Heart left ventricle (tissue), 13 donors: ENCODE data around the gene RAB24.

Experiments
- POLR2A ChIP-seq, 2 donors: fragments of 450-650 bp; IDR thresholded peaks; one replicate each; pipeline ENCODE4 v1.6.1; 2017; ENCODE audit warnings: antibody characterized with exemption in 2 of 2, mild to moderate bottlenecking in 2 of 2, moderate library complexity in 2 of 2
- TF ChIP-seq, protein P1 (sequence below), 12 donors: fragments of 200-600 bp; sonication (generic) in 4 of 12; IDR thresholded peaks; one replicate each; pipeline versions ENCODE4 v1.5.0 to v1.8.0; 2018 to 2022; ENCODE audit warnings: antibody characterized with exemption in 12 of 12, mild to moderate bottlenecking in 5 of 12
- donor health status: ischemic (EF 13 %, LVEDD 7.1; RV severe dilation, severe dysfunction).
- donor health status: DM: no; HTN: yes; CAD: no.
- donor health status: DM: no; HTN: no; CAD: no.
- donor health status: ischemic (EF 25% LVEDD 6.9; RV normal size, moderate dysfunction).
- donor health status: ischemic (EF 25% LVEDD 5.7; RV mildly dilated, moderate dysfunction).
- donor health status: ischemic (EF 35%, LVEDD 5.7; RV mildly dilated, moderate dysfunction).
- donor health status: nonischemic (EF 11% LVEDD 7.7; RV severe dilation, severe dysfunction).
- donor health status: DM: yes; HTN: yes; CAD: no.
- donor health status: PGD.
- donor health status: ischemic (EF 29% LVEDD 5.4; RV normal size, mild dysfunction).
- donor health status: nonischemic (EF 23%, LVEDD 6.1; RV moderate dilation, normal function).

DNA sequence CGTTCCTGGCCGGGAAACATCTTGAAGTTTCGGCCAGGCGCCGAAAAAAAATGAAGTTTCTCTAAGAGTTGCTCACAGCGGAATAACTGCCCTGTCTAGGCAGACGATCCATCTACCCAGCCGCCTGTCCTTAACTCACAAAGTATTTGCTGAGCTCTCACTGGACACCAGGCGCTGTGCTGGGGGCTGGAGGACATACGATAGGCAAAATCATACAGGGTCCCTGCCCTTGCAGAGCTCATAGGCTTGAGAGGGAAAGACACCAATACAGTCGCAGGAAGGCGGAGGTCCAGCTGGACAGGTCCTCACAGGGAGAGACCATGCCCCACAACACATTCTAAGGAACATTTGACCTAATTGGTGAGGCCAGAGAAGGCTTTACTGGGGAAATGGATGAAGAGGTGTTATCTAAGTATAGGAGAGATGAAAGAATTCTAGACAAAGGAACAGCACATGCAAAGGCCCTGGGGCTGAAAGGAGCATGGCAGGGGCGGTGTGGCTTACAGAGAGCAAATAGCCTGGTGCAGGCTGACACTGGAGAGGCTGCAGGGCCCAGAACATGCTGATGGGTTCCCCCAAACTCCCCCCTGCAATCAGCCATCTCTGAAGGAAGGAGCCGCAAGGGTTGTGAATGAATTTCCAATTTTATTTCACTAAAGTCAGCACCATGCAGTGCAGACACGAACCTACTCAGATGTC is 10.2 kb upstream of the RAB24 start:
- TF ChIP-seq, protein P1, sequence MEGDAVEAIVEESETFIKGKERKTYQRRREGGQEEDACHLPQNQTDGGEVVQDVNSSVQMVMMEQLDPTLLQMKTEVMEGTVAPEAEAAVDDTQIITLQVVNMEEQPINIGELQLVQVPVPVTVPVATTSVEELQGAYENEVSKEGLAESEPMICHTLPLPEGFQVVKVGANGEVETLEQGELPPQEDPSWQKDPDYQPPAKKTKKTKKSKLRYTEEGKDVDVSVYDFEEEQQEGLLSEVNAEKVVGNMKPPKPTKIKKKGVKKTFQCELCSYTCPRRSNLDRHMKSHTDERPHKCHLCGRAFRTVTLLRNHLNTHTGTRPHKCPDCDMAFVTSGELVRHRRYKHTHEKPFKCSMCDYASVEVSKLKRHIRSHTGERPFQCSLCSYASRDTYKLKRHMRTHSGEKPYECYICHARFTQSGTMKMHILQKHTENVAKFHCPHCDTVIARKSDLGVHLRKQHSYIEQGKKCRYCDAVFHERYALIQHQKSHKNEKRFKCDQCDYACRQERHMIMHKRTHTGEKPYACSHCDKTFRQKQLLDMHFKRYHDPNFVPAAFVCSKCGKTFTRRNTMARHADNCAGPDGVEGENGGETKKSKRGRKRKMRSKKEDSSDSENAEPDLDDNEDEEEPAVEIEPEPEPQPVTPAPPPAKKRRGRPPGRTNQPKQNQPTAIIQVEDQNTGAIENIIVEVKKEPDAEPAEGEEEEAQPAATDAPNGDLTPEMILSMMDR (IDR thresholded peaks at IDR 0.05) = no peak
- no peak for TF ChIP-seq POLR2A (IDR thresholded peaks at IDR 0.05)
